CD4-positive, alpha-beta T cell (primary cell): ENCODE results near the gene UBA52. TPM values are rescaled to one million over a fixed set of nuclear protein-coding genes. Genes with fewer than 3 reads are reported as not detected.
"Not testable (repeated sequence)": the region's sequence is repeated elsewhere in the genome, so short reads cannot be mapped to it uniquely, and the experiment has no call there.

Experiments used
- ATAC-seq: fragments of 200-7000 bp; cut with Tn5 transposase; one replicate; pipeline ENCODE4 v1.10.0; 2022; ENCODE audit warnings: mild to moderate bottlenecking; ENCODE audit not compliant: poor library complexity
- CTCF ChIA-PET: fragments of 350-600 bp; sonication (Branson Sonifier 250); formaldehyde crosslinking; loops from one replicate; lab custom pipeline; 2021; ENCODE audit warnings: antibody characterized with exemption, inconsistent platforms; lab: Charles Lee
- POLR2A ChIA-PET: fragments of 350-600 bp; sonication (Branson Sonifier 250); formaldehyde crosslinking; loops from one replicate; lab custom pipeline; 2021; ENCODE audit warnings: antibody characterized with exemption, inconsistent platforms; lab: Charles Lee
- DNase-seq, 14 experiments: peaks; one replicate each; pipeline ENCODE4 v3.0.0-alpha.2; 2013 to 2020; ENCODE audit warnings: mixed read lengths in 2 of 14
- H3K27ac ChIP-seq, 2 donors: one replicate each; pipeline versions ENCODE4 v1.5.1 to v1.7.0; 2013; ENCODE audit warnings: low read length in 2 of 2, low read depth in 1 of 2, mild to moderate bottlenecking in 1 of 2
- H3K27me3 ChIP-seq, 2 experiments: 1 replicate in 1 of 2; 2 replicates in 1 of 2; pipeline versions ENCODE4 v1.6.1 to v1.7.0; 2013; ENCODE audit warnings: low read length in 2 of 2, control low read depth in 1 of 2, mild to moderate bottlenecking in 1 of 2, moderate library complexity in 1 of 2; ENCODE audit not compliant: insufficient read depth in 2 of 2, control insufficient read depth in 1 of 2
- H3K36me3 ChIP-seq: one replicate; pipeline ENCODE4 v1.6.1; 2013; ENCODE audit warnings: low read length, control low read depth; ENCODE audit not compliant: insufficient read depth
- H3K4me1 ChIP-seq: one replicate; pipeline ENCODE4 v1.6.1; 2013; ENCODE audit warnings: low read length, control low read depth; ENCODE audit not compliant: insufficient read depth
- H3K4me3 ChIP-seq: one replicate; pipeline ENCODE4 v1.5.1; 2013; ENCODE audit warnings: mild to moderate bottlenecking, low read length, moderate library complexity
- H3K9me3 ChIP-seq, 2 experiments: 1 replicate in 1 of 2; 2 replicates in 1 of 2; pipeline versions ENCODE4 v1.6.1 to v1.7.0; 2013; ENCODE audit warnings: low read length in 2 of 2, mild to moderate bottlenecking in 2 of 2, control low read depth in 1 of 2, moderate library complexity in 1 of 2; ENCODE audit not compliant: control insufficient read depth in 1 of 2, insufficient read depth in 1 of 2
- H3K27ac Mint-ChIP-seq: one replicate; pipeline ENCODE4 v1.8.0; 2020; ENCODE audit warnings: mixed read lengths
- H3K27me3 Mint-ChIP-seq: one replicate; pipeline ENCODE4 v1.8.0; 2021; ENCODE audit warnings: mixed read lengths
- H3K36me3 Mint-ChIP-seq: one replicate; pipeline ENCODE4 v1.8.0; 2021; ENCODE audit warnings: low read depth, mixed read lengths
- H3K4me1 Mint-ChIP-seq: one replicate; pipeline ENCODE4 v1.8.0; 2021; ENCODE audit warnings: low read depth, mixed read lengths
- H3K4me3 Mint-ChIP-seq: one replicate; pipeline ENCODE4 v1.8.0; 2020; ENCODE audit warnings: mild to moderate bottlenecking, mixed read lengths
- H3K9me3 Mint-ChIP-seq: one replicate; pipeline ENCODE4 v1.8.0; 2020; ENCODE audit warnings: mixed read lengths
- CTCF ChIP-seq: fragments of 200-600 bp; IDR thresholded peaks from one replicate; pipeline ENCODE4 v1.8.0; 2022; ENCODE audit warnings: antibody characterized with exemption, mild to moderate bottlenecking
- intact Hi-C, 2 experiments: fragments of 100-400 bp; cut with DNase I in 1 of 2; cut with micrococcal nuclease in 1 of 2; formaldehyde crosslinking; loops; one replicate each; pipeline versions ENCODE4 v1.15.1 to v1.9.0; 2023 to 2025; cut with DNase I, micrococcal nuclease
- polyA plus RNA-seq, 2 donors: library from polyadenylated mRNA; unstranded; fragments of 120-200 nt; gene quantifications; one replicate each; pipeline ENCODE4 v1.2.1, GENCODE V29; 2013
- total RNA-seq, 174 experiments: library from RNA in 2 of 174; stranded (reverse) in 2 of 174; gene quantifications; one replicate each; pipeline ENCODE4 v1.2.3 and lab custom pipeline; 2021 to 2026

Gene UBA52
- total RNA-seq, result 1,000 to 10,000 TPM; 2,255 to 2,378 TPM
- polyA plus RNA-seq (2013, experiment 1 of 2), result 2,399 TPM
- 2,628 TPM for polyA plus RNA-seq (2013, experiment 2 of 2)
- 444 to 915 (median 618) reads per million in 172 experiments for total RNA-seq (lab: John Stamatoyannopoulos, UW)

DNA sequence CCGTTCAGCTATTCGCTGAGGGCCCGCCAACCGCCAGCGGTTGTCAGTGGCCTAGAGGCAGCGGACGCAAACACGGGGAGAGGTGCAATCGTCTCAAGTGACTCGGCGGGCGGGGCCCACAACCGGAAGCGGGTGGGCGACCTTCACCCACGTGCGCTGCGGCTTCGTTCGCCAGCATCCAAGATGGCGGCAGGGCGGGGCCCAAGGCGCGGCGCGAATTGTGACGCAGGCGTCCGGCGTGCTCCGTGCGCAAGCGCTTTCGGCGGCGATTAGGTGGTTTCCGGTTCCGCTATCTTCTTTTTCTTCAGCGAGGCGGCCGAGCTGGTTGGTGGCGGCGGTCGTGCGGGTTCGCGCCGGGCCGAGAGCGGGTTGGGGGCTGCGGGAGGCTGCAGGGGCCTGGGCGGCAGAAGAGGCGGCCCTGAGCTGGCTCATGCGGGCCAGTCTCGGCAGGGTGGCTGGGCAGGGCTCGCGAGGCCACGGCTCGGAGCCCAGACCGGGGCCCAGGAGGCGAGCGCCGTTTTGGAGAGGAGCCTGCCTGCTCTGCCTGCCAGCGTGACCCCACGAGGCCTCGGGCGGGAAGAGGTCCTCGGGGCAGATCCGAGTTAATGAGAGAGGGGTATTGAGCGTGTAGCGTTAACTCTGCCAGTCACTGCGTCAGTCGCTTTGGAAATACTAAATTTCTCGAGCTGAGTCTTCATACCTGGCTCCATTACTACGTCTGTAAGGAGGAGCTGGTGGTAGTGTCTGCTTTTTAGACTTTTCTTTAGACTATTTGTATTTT is at the start of gene UBA52:
UBA52 (plus strand) TSS at position 294 of the 781 bp plus-strand sequence. CDS start 1,444 bp downstream, outside the sequence.
- H3K27ac ChIP-seq, result peak within 1 kb of the TSS; percentile 89 to 94
- H3K27me3 ChIP-seq, result no peaks in the 10 kb centered on the region
- H3K4me3 ChIP-seq, result peak within 1 kb of the TSS; percentile 97
- intact Hi-C loops, result loop anchor here (1.0 to 5.0 kb wide), 8 partner anchors 14 to 348 kb away; partner anchors contain the start of genes ELL (in 2 of the 2), KXD1 (in 2 of the 2), COPE (in 1 of the 2) and DDX49 (in 1 of the 2)
- H3K4me1 ChIP-seq, result peaks cover 28% of the 10 kb centered on the region
- ATAC-seq, result peak; percentile 91
- H3K9me3 Mint-ChIP-seq, result no peaks in the 10 kb centered on the region
- peaks cover 20% of the 10 kb centered on the region for H3K4me1 Mint-ChIP-seq
- H3K9me3 ChIP-seq, result peaks cover 0 to 4% of the 10 kb centered on the region in 2 experiments
- TF ChIP-seq CTCF, result no peak
- H3K36me3 ChIP-seq, result peaks cover 63% of the 10 kb centered on the region
- peak; percentile 96 to 100 (median 98) for DNase-seq
- H3K27me3 Mint-ChIP-seq, result no peaks in the 10 kb centered on the region
- CTCF ChIA-PET, result interaction anchor here (0.6 to 3.0 kb wide), 12 partner anchors 9 to 121 kb away, joined by 3 to 26 read pairs (median 4); partner anchors contain the start of genes FKBP8 and REX1BD
- H3K27ac Mint-ChIP-seq, result peak within 1 kb of the TSS; percentile 93
- peaks cover 81% of the 10 kb centered on the region for H3K36me3 Mint-ChIP-seq
- POLR2A ChIA-PET, result interaction anchor here (0.9 to 4.5 kb wide), 23 partner anchors 10 to 348 kb away, joined by 3 to 120 read pairs (median 5); partner anchors contain the start of genes COPE, DDX49, ELL and FKBP8
- H3K4me3 Mint-ChIP-seq, result peak within 1 kb of the TSS; percentile 91

DNA sequence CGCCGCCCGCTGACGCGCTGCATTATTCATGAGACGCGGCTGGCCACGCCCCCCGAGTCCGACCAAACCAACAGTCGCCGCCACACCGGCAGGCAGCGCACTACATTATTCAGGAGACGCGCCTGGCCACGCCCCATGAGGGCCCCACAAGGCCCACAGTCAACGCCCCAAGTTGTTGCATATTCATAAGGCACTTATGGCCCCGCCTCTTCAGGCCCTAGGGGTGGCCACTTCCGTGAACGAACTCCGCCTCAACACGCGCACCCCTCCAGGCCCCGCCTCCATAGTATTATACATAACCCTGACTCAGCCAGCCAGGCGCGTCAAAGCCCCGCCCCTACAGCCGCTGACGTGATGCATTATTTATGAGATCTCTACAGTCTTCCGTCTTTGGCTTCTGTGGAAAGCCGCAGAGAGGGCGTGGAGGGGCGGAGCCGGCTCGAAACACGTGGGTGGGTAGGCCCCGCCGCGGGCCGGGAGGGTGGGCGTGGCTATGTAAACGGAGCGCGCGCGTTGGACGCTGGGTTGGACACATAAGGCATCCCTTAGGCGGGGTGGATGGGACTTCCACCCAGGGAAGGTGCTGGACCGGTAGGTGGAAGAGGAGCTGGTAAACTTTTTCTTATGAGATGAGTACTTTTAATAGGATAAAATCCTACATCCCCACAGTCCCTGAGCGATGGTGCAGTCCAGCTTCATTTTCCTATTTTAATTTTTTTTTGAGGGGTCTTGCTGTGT is 49.4 kb upstream of the UBA52 start:
- Histone ChIP-seq H3K9me3 (no peaks in the 10 kb centered on the region), H3K4me1 (peaks cover 45% of the 10 kb centered on the region), H3K4me3 (peak overlapping the region; percentile 79), H3K36me3 (peaks cover 3% of the 10 kb centered on the region), H3K27me3 (no peaks in the 10 kb centered on the region), H3K27ac (peak overlapping the region; percentile 90 to 95)
- H3K4me1 Mint-ChIP-seq, result peaks cover 13% of the 10 kb centered on the region
- no peaks in the 10 kb centered on the region for H3K9me3 Mint-ChIP-seq
- peak overlapping the region; percentile 86 for H3K27ac Mint-ChIP-seq
- DNase-seq, result peak; percentile 100
- peaks cover 6% of the 10 kb centered on the region for H3K36me3 Mint-ChIP-seq
- POLR2A ChIA-PET, result interaction anchor here (0.6 to 5.1 kb wide), 17 partner anchors 10 to 397 kb away, joined by 3 to 59 read pairs (median 7); partner anchors contain the start of genes COPE, DDX49, FKBP8 and JUND
- TF ChIP-seq CTCF, result no peak
- intact Hi-C loops, result loop anchor here (1.0 to 10.0 kb wide), 11 partner anchors 21 to 397 kb away; partner anchors contain the start of genes COPE (in 2 of the 2), DDX49 (in 2 of the 2), UBA52 (in 2 of the 2) and FKBP8 (in 1 of the 2)
- peak overlapping the region; percentile 97 for H3K4me3 Mint-ChIP-seq
- peak; percentile 87 for ATAC-seq
- no peaks in the 10 kb centered on the region for H3K27me3 Mint-ChIP-seq
- CTCF ChIA-PET, result interaction anchor here (1.1 to 4.2 kb wide), 7 partner anchors 22 to 72 kb away, joined by 3 to 35 read pairs (median 5); partner anchors contain the start of genes FKBP8 and KXD1

DNA sequence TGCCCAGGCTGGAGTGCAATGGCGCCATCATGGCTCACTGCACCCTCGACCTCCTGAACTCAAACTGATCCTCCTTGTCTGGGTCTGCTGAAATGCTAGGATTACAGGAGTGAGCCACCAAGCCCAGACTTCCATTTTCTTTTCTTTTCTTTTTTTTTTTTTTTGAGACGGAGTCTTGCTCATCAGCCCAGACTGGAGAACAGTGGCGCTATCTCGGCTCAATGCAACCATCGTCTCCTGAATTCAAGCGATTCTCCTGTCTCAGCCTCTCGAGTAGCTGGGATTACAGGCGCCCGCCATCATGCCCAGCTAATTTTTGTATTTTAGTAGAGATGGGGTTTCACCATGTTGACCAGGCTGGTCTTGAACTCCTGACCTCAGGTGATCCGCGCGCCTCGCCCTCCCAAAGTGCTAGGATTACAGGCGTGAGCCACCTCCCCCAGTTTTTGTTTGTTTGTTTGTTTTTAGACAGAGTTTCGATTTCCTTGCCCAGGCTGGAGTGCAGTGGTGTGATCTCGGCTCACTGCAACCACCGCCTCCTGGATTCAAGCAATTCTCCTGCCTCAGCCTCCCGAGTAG is 48.7 kb upstream of the UBA52 start:
- peak overlapping the region; percentile 67 to 90 for H3K27ac ChIP-seq
- peak overlapping the region; percentile 86 for H3K27ac Mint-ChIP-seq
- H3K4me3 Mint-ChIP-seq, ATAC-seq, H3K9me3 Mint-ChIP-seq, DNase-seq, H3K9me3 ChIP-seq, H3K36me3 ChIP-seq, H3K27me3 ChIP-seq, H3K36me3 Mint-ChIP-seq, H3K27me3 Mint-ChIP-seq: not testable (repeated sequence)
- intact Hi-C loops, result loop anchor here (1.0 to 10.0 kb wide), 11 partner anchors 20 to 396 kb away; partner anchors contain the start of genes COPE (in 2 of the 2), DDX49 (in 2 of the 2), UBA52 (in 2 of the 2) and FKBP8 (in 1 of the 2)
- peak overlapping the region; percentile 26 for H3K4me3 ChIP-seq
- ChIA-PET CTCF (interaction anchor here (1.1 to 2.3 kb wide), 5 partner anchors 21 to 71 kb away, joined by 3 to 5 read pairs (median 4); partner anchors contain the start of genes FKBP8 and KXD1), POLR2A (interaction anchor here (0.6 to 5.1 kb wide), 13 partner anchors 9 to 396 kb away, joined by 3 to 59 read pairs (median 8); partner anchors contain the start of genes COPE, DDX49, FKBP8 and JUND)
- peaks cover 39% of the 10 kb centered on the region for H3K4me1 ChIP-seq
- H3K4me1 Mint-ChIP-seq, result peaks cover 13% of the 10 kb centered on the region
